K562 (cell line): Measurements from ENCODE around the gene PIH1D1. TPM values are rescaled to one million over a fixed set of nuclear protein-coding genes. Genes with fewer than 3 reads are reported as not detected.

ENCODE experiments used
- FOXK2 ChIP-seq, 2 experiments: fragments of 450-650 bp; IDR thresholded peaks in 1 of 2; conservative IDR thresholded peaks in 1 of 2; 2 replicates each; pipeline ENCODE4 v1.6.1; 2016; ENCODE audit warnings: low read depth in 2 of 2, mild to moderate bottlenecking in 1 of 2
- HDAC2 ChIP-seq: fragments of 450-650 bp; IDR thresholded peaks from 2 replicates; pipeline ENCODE4 v1.6.1; 2016; ENCODE audit warnings: mild to moderate bottlenecking
- L3MBTL2 ChIP-seq: fragments of 450-650 bp; IDR thresholded peaks from 2 replicates; pipeline ENCODE4 v1.6.1; 2016; ENCODE audit warnings: mild to moderate bottlenecking, moderate library complexity
- NEUROD1 ChIP-seq: fragments of 150-350 bp; IDR thresholded peaks from 2 replicates; pipeline ENCODE4 v1.6.1; 2014; ENCODE audit warnings: borderline replicate concordance, low read length, low read depth; ENCODE audit not compliant: partially characterized antibody
- PHF8 ChIP-seq: fragments of 200-600 bp; sonication (generic); IDR thresholded peaks from 2 replicates; pipeline ENCODE4 v1.6.1; 2012; ENCODE audit warnings: mixed run types, mild to moderate bottlenecking, inconsistent platforms, low read length, moderate library complexity, borderline replicate concordance
- SIN3A ChIP-seq, 2 experiments: fragments of 150-350 bp in 1 of 2; IDR thresholded peaks; 2 replicates each; pipeline ENCODE4 v1.6.1; 2011 to 2016; ENCODE audit warnings: borderline replicate concordance in 2 of 2, low read depth in 2 of 2, low read length in 2 of 2, mild to moderate bottlenecking in 2 of 2, moderate library complexity in 2 of 2; ENCODE audit not compliant: control insufficient read depth in 1 of 2
- ZFP91 ChIP-seq: sonication (generic); formaldehyde crosslinking; IDR thresholded peaks from 2 replicates; pipeline ENCODE4 v1.8.0; 2022; ENCODE audit warnings: mild to moderate bottlenecking, missing genetic modification reagents
- ZNF165 ChIP-seq: fragments of 250-450 bp; sonication (Bioruptor Pico); IDR thresholded peaks from 2 replicates; pipeline ENCODE4 v1.4.0; 2020; ENCODE audit warnings: borderline replicate concordance
- ZNF263 ChIP-seq: sonication (generic); formaldehyde crosslinking; IDR thresholded peaks from 2 replicates; pipeline ENCODE4 v1.8.0; 2022; ENCODE audit warnings: mild to moderate bottlenecking, missing genetic modification reagents, borderline replicate concordance
- polyA plus RNA-seq, 8 experiments: library from polyadenylated mRNA; depleted of rRNA in 4 of 8; stranded (reverse) in 5 of 8; unstranded in 3 of 8; fragments of >200 nt; fragmentation: Nextera tagmentation in 2 of 8; fragmentation: Illumina TruSeq in 1 of 8; extraction: Ambion mirVana in 2 of 8; extraction: Trizol in 1 of 8; gene quantifications; 2 replicates each; pipeline versions ENCODE4 v1.2.1 to v1.2.3, GENCODE V29; 2011 to 2014; ENCODE audit warnings: inconsistent platforms in 1 of 8, missing spikeins in 1 of 8
- total RNA-seq, 7 experiments: library from RNA; depleted of rRNA in 6 of 7; stranded (reverse); fragments of >200 nt in 6 of 7; fragmentation: Illumina TruSeq in 2 of 7; extraction: Trizol in 2 of 7; gene quantifications; 2 replicates each; pipeline versions ENCODE4 v1.2.1 to v1.2.3, GENCODE V29; 2011 to 2021; ENCODE audit warnings: low replicate concordance in 1 of 7
- TF ChIP-seq, protein P1 (sequence below): fragments of 250-450 bp; sonication (Bioruptor Pico); IDR thresholded peaks from 2 replicates; pipeline ENCODE4 v1.4.0; 2020; ENCODE audit warnings: mild to moderate bottlenecking, moderate library complexity
- TF ChIP-seq, protein P2 (sequence below): fragments of 450-650 bp; IDR thresholded peaks from 2 replicates; pipeline ENCODE4 v1.6.1; 2018; ENCODE audit not compliant: partially characterized antibody
- TF ChIP-seq, protein P3 (sequence below): sonication (generic); formaldehyde crosslinking; IDR thresholded peaks from 2 replicates; pipeline ENCODE4 v1.8.0; 2022; ENCODE audit warnings: missing genetic modification reagents, mild to moderate bottlenecking, moderate library complexity, borderline replicate concordance
- TF ChIP-seq, protein P4 (sequence below): fragments of 250-450 bp; sonication (Bioruptor Pico); IDR thresholded peaks from 2 replicates; pipeline ENCODE4 v1.5.0; 2021; ENCODE audit warnings: mild to moderate bottlenecking, borderline replicate concordance

PIH1D1 gene
- total and polyA plus RNA-seq, 9 of the 15 experiments (the other 6 are each of a cell fraction or from before 2014, with no cell fraction given), result 26.5 to 224 (median 137) TPM

- TF ChIP-seq, protein P1, sequence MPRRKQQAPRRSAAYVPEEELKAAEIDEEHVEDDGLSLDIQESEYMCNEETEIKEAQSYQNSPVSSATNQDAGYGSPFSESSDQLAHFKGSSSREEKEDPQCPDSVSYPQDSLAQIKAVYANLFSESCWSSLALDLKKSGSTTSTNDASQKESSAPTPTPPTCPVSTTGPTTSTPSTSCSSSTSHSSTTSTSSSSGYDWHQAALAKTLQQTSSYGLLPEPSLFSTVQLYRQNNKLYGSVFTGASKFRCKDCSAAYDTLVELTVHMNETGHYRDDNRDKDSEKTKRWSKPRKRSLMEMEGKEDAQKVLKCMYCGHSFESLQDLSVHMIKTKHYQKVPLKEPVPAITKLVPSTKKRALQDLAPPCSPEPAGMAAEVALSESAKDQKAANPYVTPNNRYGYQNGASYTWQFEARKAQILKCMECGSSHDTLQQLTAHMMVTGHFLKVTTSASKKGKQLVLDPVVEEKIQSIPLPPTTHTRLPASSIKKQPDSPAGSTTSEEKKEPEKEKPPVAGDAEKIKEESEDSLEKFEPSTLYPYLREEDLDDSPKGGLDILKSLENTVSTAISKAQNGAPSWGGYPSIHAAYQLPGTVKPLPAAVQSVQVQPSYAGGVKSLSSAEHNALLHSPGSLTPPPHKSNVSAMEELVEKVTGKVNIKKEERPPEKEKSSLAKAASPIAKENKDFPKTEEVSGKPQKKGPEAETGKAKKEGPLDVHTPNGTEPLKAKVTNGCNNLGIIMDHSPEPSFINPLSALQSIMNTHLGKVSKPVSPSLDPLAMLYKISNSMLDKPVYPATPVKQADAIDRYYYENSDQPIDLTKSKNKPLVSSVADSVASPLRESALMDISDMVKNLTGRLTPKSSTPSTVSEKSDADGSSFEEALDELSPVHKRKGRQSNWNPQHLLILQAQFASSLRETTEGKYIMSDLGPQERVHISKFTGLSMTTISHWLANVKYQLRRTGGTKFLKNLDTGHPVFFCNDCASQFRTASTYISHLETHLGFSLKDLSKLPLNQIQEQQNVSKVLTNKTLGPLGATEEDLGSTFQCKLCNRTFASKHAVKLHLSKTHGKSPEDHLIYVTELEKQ (CRISPR knock-in tag), result no peak
- TF ChIP-seq, protein P2, sequence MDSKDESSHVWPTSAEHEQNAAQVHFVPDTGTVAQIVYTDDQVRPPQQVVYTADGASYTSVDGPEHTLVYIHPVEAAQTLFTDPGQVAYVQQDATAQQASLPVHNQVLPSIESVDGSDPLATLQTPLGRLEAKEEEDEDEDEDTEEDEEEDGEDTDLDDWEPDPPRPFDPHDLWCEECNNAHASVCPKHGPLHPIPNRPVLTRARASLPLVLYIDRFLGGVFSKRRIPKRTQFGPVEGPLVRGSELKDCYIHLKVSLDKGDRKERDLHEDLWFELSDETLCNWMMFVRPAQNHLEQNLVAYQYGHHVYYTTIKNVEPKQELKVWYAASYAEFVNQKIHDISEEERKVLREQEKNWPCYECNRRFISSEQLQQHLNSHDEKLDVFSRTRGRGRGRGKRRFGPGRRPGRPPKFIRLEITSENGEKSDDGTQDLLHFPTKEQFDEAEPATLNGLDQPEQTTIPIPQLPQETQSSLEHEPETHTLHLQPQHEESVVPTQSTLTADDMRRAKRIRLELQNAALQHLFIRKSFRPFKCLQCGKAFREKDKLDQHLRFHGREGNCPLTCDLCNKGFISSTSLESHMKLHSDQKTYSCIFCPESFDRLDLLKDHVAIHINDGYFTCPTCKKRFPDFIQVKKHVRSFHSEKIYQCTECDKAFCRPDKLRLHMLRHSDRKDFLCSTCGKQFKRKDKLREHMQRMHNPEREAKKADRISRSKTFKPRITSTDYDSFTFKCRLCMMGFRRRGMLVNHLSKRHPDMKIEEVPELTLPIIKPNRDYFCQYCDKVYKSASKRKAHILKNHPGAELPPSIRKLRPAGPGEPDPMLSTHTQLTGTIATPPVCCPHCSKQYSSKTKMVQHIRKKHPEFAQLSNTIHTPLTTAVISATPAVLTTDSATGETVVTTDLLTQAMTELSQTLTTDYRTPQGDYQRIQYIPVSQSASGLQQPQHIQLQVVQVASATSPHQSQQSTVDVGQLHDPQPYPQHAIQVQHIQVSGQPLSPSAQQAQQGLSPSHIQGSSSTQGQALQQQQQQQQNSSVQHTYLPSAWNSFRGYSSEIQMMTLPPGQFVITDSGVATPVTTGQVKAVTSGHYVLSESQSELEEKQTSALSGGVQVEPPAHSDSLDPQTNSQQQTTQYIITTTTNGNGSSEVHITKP, result peak; percentile 74
- peak; percentile 31; the same call in 1 of the 2 replicates for TF ChIP-seq ZFP91 (CRISPR knock-in tag)
- TF ChIP-seq HDAC2, result peak; percentile 60; the same call in 1 of the 2 replicates
- peak; percentile 24; the same call in 1 of the 2 replicates for TF ChIP-seq PHF8
- TF ChIP-seq ZNF165 (CRISPR knock-in tag), result no peak
- TF ChIP-seq, protein P3, sequence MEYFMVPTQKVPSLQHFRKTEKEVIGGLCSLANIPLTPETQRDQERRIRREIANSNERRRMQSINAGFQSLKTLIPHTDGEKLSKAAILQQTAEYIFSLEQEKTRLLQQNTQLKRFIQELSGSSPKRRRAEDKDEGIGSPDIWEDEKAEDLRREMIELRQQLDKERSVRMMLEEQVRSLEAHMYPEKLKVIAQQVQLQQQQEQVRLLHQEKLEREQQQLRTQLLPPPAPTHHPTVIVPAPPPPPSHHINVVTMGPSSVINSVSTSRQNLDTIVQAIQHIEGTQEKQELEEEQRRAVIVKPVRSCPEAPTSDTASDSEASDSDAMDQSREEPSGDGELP, result peak; percentile 53; the same call in 1 of the 2 replicates
- peak; percentile 31 to 55; a peak in 2 of 4 replicates for TF ChIP-seq FOXK2 (conservative IDR thresholded peaks at IDR 0.05 in 1 of 2, IDR thresholded peaks at IDR 0.05 in 1 of 2; ENCODE audit: low read depth in 2 of 2)
- peak; percentile 94 for TF ChIP-seq ZNF263 (CRISPR knock-in tag)
- TF ChIP-seq, protein P4, sequence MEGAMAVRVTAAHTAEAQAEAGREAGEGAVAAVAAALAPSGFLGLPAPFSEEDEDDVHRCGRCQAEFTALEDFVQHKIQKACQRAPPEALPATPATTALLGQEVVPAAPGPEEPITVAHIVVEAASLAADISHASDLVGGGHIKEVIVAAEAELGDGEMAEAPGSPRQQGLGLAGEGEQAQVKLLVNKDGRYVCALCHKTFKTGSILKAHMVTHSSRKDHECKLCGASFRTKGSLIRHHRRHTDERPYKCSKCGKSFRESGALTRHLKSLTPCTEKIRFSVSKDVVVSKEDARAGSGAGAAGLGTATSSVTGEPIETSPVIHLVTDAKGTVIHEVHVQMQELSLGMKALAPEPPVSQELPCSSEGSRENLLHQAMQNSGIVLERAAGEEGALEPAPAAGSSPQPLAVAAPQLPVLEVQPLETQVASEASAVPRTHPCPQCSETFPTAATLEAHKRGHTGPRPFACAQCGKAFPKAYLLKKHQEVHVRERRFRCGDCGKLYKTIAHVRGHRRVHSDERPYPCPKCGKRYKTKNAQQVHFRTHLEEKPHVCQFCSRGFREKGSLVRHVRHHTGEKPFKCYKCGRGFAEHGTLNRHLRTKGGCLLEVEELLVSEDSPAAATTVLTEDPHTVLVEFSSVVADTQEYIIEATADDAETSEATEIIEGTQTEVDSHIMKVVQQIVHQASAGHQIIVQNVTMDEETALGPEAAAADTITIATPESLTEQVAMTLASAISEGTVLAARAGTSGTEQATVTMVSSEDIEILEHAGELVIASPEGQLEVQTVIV, result no peak
- TF ChIP-seq NEUROD1, result peak; percentile 56
- TF ChIP-seq SIN3A (IDR thresholded peaks at IDR 0.05; ENCODE audit: borderline replicate concordance in 2 of 2, control insufficient read depth in 1 of 2, low read depth in 2 of 2, low read length in 2 of 2), result no peak
- TF ChIP-seq L3MBTL2, result peak; percentile 57
These were observed 25.6 kb downstream of the PIH1D1 start (continued) for GRCh38 chr19:49425922-49426592.
